Nephron (organoid): ENCODE results near the gene HOXA4.

Experiments
- H3K27ac Mint-ChIP-seq, 3 experiments: 2 replicates each; pipeline ENCODE4 v1.8.0; 2020; ENCODE audit warnings: mixed read lengths in 3 of 3, mild to moderate bottlenecking in 2 of 3, moderate library complexity in 1 of 3
- H3K27me3 Mint-ChIP-seq: 2 replicates; pipeline ENCODE4 v1.8.0; 2021; ENCODE audit warnings: low read depth, mild to moderate bottlenecking, moderate library complexity, mixed read lengths
- H3K36me3 Mint-ChIP-seq: 2 replicates; pipeline ENCODE4 v1.8.0; 2020; ENCODE audit warnings: low read depth, mixed read lengths
- H3K4me1 Mint-ChIP-seq: 2 replicates; pipeline ENCODE4 v1.8.0; 2020; ENCODE audit warnings: mixed read lengths
- H3K4me3 Mint-ChIP-seq, 3 experiments: 2 replicates each; pipeline ENCODE4 v1.8.0; 2020; ENCODE audit warnings: mild to moderate bottlenecking in 3 of 3, mixed read lengths in 3 of 3, moderate library complexity in 2 of 3
- H3K9me3 Mint-ChIP-seq: 2 replicates; pipeline ENCODE4 v1.8.0; 2020; ENCODE audit warnings: mixed read lengths
- TF ChIP-seq, protein P1 (sequence below), 3 experiments: fragments of 200-600 bp; sonication (generic); IDR thresholded peaks; one replicate each; pipeline ENCODE4 v1.5.0; 2021; ENCODE audit warnings: antibody characterized with exemption in 3 of 3; ENCODE audit not compliant: unreplicated experiment in 3 of 3

The HOXA4 gene

DNA sequence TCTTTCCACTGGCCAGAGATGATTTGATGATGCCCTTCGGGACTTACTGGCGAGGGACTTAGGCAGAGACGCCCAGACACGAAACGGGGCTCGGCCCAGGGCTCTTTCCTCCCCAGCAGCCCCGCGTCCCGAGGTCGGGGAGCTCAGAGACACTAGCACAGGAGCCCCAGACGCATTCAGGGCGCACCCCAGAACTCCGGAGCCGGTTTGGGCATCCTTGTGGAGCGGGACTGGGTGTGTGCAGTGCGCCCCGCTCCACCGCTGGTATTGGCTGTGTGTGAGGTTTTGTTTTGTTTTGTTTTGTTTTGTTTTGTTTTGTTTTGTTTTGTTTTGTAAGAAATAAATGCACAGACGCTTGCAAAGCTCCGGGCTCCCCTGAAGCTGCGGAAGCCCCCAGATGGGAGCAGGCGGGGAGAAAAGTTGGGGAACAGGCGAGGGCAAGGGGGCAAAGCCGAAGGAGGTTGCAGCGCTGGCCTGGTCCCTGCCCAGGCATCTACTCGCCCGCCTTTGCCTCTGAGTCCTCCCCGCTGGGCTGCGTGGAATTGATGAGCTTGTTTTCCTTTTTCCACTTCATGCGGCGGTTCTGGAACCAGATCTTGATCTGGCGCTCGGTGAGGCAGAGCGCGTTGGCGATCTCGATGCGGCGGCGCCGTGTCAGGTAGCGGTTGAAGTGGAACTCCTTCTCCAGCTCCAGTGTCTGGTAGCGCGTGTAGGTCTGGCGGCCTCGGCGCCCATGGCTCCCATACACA, 14.8 kb upstream of the HOXA4 start:
- H3K36me3 Mint-ChIP-seq: peaks cover 83% of the 10 kb centered on the region
- TF ChIP-seq, protein P1, sequence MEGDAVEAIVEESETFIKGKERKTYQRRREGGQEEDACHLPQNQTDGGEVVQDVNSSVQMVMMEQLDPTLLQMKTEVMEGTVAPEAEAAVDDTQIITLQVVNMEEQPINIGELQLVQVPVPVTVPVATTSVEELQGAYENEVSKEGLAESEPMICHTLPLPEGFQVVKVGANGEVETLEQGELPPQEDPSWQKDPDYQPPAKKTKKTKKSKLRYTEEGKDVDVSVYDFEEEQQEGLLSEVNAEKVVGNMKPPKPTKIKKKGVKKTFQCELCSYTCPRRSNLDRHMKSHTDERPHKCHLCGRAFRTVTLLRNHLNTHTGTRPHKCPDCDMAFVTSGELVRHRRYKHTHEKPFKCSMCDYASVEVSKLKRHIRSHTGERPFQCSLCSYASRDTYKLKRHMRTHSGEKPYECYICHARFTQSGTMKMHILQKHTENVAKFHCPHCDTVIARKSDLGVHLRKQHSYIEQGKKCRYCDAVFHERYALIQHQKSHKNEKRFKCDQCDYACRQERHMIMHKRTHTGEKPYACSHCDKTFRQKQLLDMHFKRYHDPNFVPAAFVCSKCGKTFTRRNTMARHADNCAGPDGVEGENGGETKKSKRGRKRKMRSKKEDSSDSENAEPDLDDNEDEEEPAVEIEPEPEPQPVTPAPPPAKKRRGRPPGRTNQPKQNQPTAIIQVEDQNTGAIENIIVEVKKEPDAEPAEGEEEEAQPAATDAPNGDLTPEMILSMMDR (IDR thresholded peaks at IDR 0.05; ENCODE audit: unreplicated experiment in 3 of 3): no peak
- H3K27ac Mint-ChIP-seq: peak overlapping the region; percentile 97 to 100 (median 99)
- peaks cover 10% of the 10 kb centered on the region for H3K27me3 Mint-ChIP-seq
- no peaks in the 10 kb centered on the region for H3K9me3 Mint-ChIP-seq
- H3K4me1 Mint-ChIP-seq: peaks cover 71% of the 10 kb centered on the region
- H3K4me3 Mint-ChIP-seq: peak overlapping the region; percentile 95 to 98 (median 96)

DNA sequence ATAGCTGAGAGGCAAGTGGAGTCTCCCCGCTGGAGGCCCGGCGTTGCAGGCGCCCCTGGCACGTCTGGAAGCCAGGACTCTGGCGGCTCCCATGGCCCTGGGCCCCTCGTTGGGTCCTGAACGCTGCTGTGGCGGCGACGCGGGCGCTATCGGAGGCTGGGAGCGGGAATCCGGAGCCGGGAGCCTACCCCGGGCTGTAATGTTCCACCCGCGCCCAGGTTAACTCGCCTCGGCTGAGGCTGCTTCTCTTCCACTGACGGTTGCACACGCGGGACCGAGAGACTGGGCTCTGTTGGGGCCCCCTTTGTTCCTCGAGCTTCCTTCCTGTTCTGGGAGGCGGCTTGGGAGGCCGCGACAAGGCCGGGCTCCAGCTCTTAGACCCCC, 14.2 kb upstream of the HOXA4 start:
- H3K4me3 Mint-ChIP-seq: peak overlapping the region; percentile 95 to 98 (median 96)
- peaks cover 10% of the 10 kb centered on the region for H3K27me3 Mint-ChIP-seq
- H3K36me3 Mint-ChIP-seq: peaks cover 86% of the 10 kb centered on the region
- TF ChIP-seq, protein P1 (IDR thresholded peaks at IDR 0.05; ENCODE audit: unreplicated experiment in 3 of 3): no peak
- H3K4me1 Mint-ChIP-seq: peaks cover 74% of the 10 kb centered on the region
- peak overlapping the region; percentile 97 to 100 (median 99) for H3K27ac Mint-ChIP-seq
- H3K9me3 Mint-ChIP-seq: no peaks in the 10 kb centered on the region

DNA sequence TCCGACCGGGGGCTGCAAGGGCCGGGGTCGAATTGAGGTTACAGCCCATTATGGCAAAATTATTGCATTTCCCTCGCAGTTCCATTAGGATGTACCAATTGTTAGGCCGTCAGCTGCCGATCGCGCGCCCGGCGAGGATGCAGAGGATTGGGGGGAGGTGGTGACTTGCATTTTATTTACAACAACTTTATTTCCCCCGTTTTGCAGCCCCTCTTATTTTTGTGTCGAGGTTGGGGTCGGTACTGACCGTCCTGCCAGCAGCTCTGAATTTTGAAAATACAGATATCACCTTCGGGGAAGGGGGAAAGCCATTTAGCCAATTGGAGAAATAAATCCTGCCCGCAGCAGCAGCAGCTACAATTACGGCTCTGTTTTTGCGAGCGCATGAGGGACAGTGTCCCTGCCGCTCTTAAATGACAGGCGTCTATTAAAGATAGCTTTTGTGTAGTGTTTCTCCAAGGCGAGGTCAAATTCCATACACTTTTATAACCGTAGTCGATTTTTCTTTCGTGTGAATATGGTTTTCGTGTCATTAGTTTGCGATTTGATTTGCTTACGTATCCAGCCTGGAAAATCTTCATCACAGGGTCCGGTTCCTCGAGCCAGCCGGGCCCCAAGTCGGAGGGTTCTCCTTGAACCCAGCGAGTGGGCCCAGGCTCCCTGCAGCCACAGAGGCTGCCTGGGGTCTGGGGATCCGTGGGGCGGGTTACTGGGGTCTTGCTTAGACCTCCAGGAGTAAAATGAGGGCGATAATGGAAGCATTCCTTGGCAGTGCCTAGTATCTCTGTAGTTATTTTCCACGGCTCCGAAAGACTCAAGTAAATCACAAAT, 13.6 kb upstream of the HOXA4 start:
- peaks cover 76% of the 10 kb centered on the region for H3K4me1 Mint-ChIP-seq
- TF ChIP-seq, protein P1 (IDR thresholded peaks at IDR 0.05; ENCODE audit: unreplicated experiment in 3 of 3): no peak
- peak overlapping the region; percentile 95 to 98 (median 96) for H3K4me3 Mint-ChIP-seq
- H3K27ac Mint-ChIP-seq: peak overlapping the region; percentile 97 to 100 (median 99)
- H3K36me3 Mint-ChIP-seq: peaks cover 83% of the 10 kb centered on the region
- no peaks in the 10 kb centered on the region for H3K9me3 Mint-ChIP-seq
- H3K27me3 Mint-ChIP-seq: peaks cover 10% of the 10 kb centered on the region

DNA sequence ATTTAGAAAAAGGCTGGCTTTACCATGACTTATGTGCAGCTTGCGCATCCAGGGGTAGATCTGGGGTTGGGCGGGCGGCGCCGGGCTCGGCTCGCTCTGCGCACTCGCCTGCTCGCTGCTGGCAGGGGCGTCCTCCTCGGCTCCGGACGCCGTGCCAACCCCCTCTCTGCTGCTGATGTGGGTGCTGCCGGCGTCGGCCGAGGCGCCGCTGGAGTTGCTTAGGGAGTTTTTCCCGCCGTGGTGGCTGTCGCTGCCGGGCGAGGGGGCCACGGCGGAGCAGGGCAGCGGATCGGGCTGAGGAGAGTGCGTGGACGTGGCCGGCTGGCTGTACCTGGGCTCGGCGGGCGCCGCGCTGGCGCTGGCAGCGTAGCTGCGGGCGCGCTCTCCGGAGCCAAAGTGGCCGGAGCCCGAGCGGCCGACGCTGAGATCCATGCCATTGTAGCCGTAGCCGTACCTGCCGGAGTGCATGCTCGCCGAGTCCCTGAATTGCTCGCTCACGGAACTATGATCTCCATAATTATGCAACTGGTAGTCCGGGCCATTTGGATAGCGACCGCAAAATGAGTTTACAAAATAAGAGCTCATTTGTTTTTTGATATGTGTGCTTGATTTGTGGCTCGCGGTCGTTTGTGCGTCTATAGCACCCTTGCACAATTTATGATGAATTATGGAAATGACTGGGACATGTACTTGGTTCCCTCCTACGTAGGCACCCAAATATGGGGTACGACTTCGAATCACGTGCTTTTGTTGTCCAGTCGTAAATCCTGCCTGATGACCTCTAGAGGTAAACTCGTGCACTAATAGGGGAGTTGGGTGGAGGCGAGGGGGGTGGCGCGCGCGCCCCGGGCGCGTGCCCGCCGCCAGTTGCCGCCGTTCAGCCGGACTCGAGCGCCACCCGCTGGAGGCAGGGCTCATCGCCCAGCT, 12.7 kb upstream of the HOXA4 start, which contains the start of gene HOXA5:
Gene HOXA5, minus strand, starts transcription at position 659 of the 927 bp plus-strand sequence. Its CDS starts 74 bp downstream, at position 585.
- Mint-ChIP-seq H3K27ac (peak within 1 kb of the TSS; percentile 98 to 100 (median 99)), H3K27me3 (peaks cover 10% of the 10 kb centered on the region), H3K36me3 (peaks cover 85% of the 10 kb centered on the region), H3K9me3 (no peaks in the 10 kb centered on the region), H3K4me3 (peak within 1 kb of the TSS; percentile 95 to 98 (median 96)), H3K4me1 (peaks cover 82% of the 10 kb centered on the region)
- TF ChIP-seq, protein P1 (IDR thresholded peaks at IDR 0.05; ENCODE audit: unreplicated experiment in 3 of 3): peak; percentile 82 to 97 (median 94)

DNA sequence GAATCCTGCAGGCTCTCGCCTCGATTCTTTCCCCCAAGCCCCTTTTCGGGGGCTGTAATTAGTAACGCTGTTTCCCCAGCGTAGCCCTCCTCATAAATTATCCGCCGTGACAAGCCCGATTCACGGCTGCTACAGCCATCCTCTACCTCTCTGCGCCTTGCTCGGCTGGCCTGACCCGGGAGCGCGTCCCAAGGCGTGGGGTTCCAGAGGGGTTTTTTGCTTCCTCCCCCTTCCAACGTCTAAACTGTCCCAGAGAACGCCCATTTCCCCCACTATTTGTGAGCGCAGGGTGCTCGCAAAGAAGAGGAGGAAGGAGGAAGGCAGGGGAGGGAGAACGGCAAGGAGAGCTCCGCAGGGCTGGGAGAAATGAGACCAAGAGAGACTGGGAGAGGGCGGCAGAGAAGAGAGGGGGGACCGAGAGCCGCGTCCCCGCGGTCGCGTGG, 12.0 kb upstream of the HOXA4 start:
- H3K4me3 Mint-ChIP-seq: peak overlapping the region; percentile 95 to 98 (median 96)
- no peaks in the 10 kb centered on the region for H3K9me3 Mint-ChIP-seq
- H3K36me3 Mint-ChIP-seq: peaks cover 86% of the 10 kb centered on the region
- TF ChIP-seq, protein P1 (IDR thresholded peaks at IDR 0.05; ENCODE audit: unreplicated experiment in 3 of 3): no peak
- H3K27ac Mint-ChIP-seq: peak overlapping the region; percentile 98 to 100 (median 99)
- H3K27me3 Mint-ChIP-seq: peaks cover 10% of the 10 kb centered on the region
- peaks cover 85% of the 10 kb centered on the region for H3K4me1 Mint-ChIP-seq
